ENCODE measurements around the gene NCEH1. TPM values are rescaled to one million over a fixed set of nuclear protein-coding genes. Genes with fewer than 3 reads are reported as not detected.
"Not testable (repeated sequence)": the region's sequence is repeated elsewhere in the genome, so short reads cannot be mapped to it uniquely, and the experiment has no call there.

NCEH1 gene
- polyA plus RNA-seq, result 4.1 TPM
- long read RNA-seq, donor 1, full-length matches to known transcripts, result 1 of 1 reads
- long read RNA-seq, donor 1, partial matches to known transcripts, result 0 of 1 reads
- long read RNA-seq, donor 1, other reads (novel, unspliced or antisense), result 0 of 1 reads
- long read RNA-seq, donor 2, full-length matches to known transcripts, result 2 of 2 reads
- long read RNA-seq, donor 2, partial matches to known transcripts, result 0 of 2 reads
- long read RNA-seq, donor 2, other reads (novel, unspliced or antisense), result 0 of 2 reads
- long read RNA-seq, donor 3, result 0 reads
- long read RNA-seq, donor 4, result 0 reads
- long read RNA-seq, donor 5, result 0 reads
- long read RNA-seq, donor 6, full-length matches to known transcripts, result 3 of 3 reads
- long read RNA-seq, donor 6, partial matches to known transcripts, result 0 of 3 reads
- long read RNA-seq, donor 6, other reads (novel, unspliced or antisense), result 0 of 3 reads
- long read RNA-seq, donor 7, full-length matches to known transcripts, result 1 of 1 reads
- long read RNA-seq, donor 7, partial matches to known transcripts, result 0 of 1 reads
- long read RNA-seq, donor 7, other reads (novel, unspliced or antisense), result 0 of 1 reads
- long read RNA-seq, donor 8, full-length matches to known transcripts, result 2 of 2 reads
- long read RNA-seq, donor 8, partial matches to known transcripts, result 0 of 2 reads
- long read RNA-seq, donor 8, other reads (novel, unspliced or antisense), result 0 of 2 reads
- long read RNA-seq, donor 9, result 0 reads
- long read RNA-seq, donor 10, full-length matches to known transcripts, result 3 of 3 reads
- long read RNA-seq, donor 10, partial matches to known transcripts, result 0 of 3 reads
- long read RNA-seq, donor 10, other reads (novel, unspliced or antisense), result 0 of 3 reads
- long read RNA-seq, donor 11, full-length matches to known transcripts, result 2 of 2 reads
- long read RNA-seq, donor 11, partial matches to known transcripts, result 0 of 2 reads
- long read RNA-seq, donor 11, other reads (novel, unspliced or antisense), result 0 of 2 reads

DNA sequence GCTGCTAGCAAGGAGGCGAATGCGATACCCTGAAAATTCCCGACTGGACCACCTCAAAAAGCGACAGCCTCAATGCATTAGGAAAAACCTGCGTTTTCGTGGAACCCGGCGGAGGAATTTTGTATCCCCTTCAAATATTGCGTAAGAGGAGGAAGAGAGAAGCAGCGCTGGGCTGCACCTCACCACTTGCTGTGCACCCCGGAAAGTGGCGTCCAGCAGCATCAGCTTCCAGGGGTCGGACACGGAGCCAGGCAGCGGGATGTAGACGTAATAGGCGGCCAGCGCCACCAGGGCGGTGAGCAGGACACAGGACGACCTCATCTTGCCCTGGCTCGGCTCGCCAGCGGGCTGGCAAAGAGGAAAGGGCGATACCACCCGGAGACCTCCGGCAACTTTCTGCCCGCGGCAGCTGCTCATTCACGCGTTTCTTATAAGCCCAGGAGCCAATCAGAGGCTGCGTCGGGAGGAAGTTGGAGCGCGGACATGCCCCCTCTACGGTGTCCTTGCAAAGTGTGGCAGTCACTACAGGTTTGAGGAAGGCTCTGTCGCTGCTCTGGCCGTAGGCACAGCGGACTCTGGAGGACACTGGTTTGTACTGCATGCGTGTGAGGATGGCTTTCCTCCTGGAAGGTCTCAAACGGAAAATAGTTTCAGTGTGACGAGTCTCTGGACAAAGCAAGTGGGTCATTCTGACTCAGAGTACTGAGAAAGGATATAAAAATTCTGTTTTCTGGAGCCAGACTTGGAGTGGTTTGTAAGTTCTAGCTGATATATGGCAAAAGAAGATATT lies at the start of gene NCEH1:
Gene NCEH1, minus strand, starts transcription at position 404 of the 790 bp plus-strand sequence. Its CDS starts 83 bp downstream, at position 321.
- Histone ChIP-seq H3K27me3 (ENCODE audit: control insufficient read depth, insufficient read depth, low read length) (no peaks in the 10 kb centered on the region), H3K4me3 (ENCODE audit: low read length) (peak within 1 kb of the TSS; percentile 83), H3K27ac (ENCODE audit: low read length) (peak within 1 kb of the TSS; percentile 71), H3K4me1 (ENCODE audit: control insufficient read depth, insufficient read depth, low read length) (peaks cover 5% of the 10 kb centered on the region), H3K9me3 (ENCODE audit: control insufficient read depth, low read depth, low read length) (no peaks in the 10 kb centered on the region), H3K36me3 (ENCODE audit: control insufficient read depth, insufficient read depth, low read length) (no peaks in the 10 kb centered on the region)
- 0% methylated on average over 1 of the region's 41 CpGs for WGBS (ENCODE audit: insufficient coverage, low lambda C conversion rate)
- DNase-seq, result peak; percentile 86 to 93

GRCh38 chr3:172760416-172760815 lies 49.5 kb upstream of the NCEH1 start:
- not testable (repeated sequence) for H3K36me3 ChIP-seq (ENCODE audit: control insufficient read depth, insufficient read depth, low read length); H3K27me3 ChIP-seq (ENCODE audit: control insufficient read depth, insufficient read depth, low read length); H3K4me3 ChIP-seq (ENCODE audit: low read length); H3K27ac ChIP-seq (ENCODE audit: low read length); DNase-seq; H3K4me1 ChIP-seq (ENCODE audit: control insufficient read depth, insufficient read depth, low read length); H3K9me3 ChIP-seq (ENCODE audit: control insufficient read depth, low read depth, low read length)
- 100% methylated on average over 1 of the region's 6 CpGs for WGBS (ENCODE audit: insufficient coverage, low lambda C conversion rate)

GRCh38 chr3:172753125-172753524 lies 42.3 kb upstream of the NCEH1 start:
- Histone ChIP-seq H3K9me3 (ENCODE audit: control insufficient read depth, low read depth, low read length) (no peaks in the 10 kb centered on the region), H3K27me3 (ENCODE audit: control insufficient read depth, insufficient read depth, low read length) (no peaks in the 10 kb centered on the region), H3K27ac (ENCODE audit: low read length) (no peak overlapping the region), H3K4me3 (ENCODE audit: low read length) (no peak overlapping the region), H3K4me1 (ENCODE audit: control insufficient read depth, insufficient read depth, low read length) (peaks cover 11% of the 10 kb centered on the region), H3K36me3 (ENCODE audit: control insufficient read depth, insufficient read depth, low read length) (peaks cover 3% of the 10 kb centered on the region)
- no peak for DNase-seq
- no CpG with 5 or more reads among the region's 1 CpG for WGBS (ENCODE audit: insufficient coverage, low lambda C conversion rate)

DNA sequence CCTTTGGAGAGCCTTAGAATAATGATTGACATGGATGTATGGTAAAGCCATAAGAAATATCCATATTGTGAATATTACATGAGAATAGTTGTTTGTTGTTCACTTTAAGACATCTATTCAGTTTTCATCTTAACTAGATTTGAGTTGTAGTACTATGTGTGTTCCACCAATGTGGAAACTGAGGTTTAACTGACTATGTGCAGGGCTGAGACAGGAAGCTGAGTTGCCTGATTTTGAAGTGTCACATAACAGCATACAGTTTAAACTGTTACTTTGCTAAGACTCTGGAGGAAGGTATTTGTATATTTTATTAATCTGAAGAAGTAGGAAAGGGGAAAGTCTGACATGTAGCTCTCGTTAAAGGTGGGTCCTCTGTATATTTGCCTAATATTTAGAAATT lies 41.8 kb upstream of the NCEH1 start:
- no peaks in the 10 kb centered on the region for H3K9me3 ChIP-seq (ENCODE audit: control insufficient read depth, low read depth, low read length)
- DNase-seq, result no peak
- H3K27me3 ChIP-seq (ENCODE audit: control insufficient read depth, insufficient read depth, low read length), result no peaks in the 10 kb centered on the region
- no peak overlapping the region for H3K27ac ChIP-seq (ENCODE audit: low read length)
- no CpG with 5 or more reads among the region's 1 CpG for WGBS (ENCODE audit: insufficient coverage, low lambda C conversion rate)
- H3K36me3 ChIP-seq (ENCODE audit: control insufficient read depth, insufficient read depth, low read length), result peaks cover 3% of the 10 kb centered on the region
- H3K4me3 ChIP-seq (ENCODE audit: low read length), result no peak overlapping the region
- H3K4me1 ChIP-seq (ENCODE audit: control insufficient read depth, insufficient read depth, low read length), result peaks cover 11% of the 10 kb centered on the region

- Histone ChIP-seq H3K4me1 (ENCODE audit: control insufficient read depth, insufficient read depth, low read length) (peaks cover 11% of the 10 kb centered on the region), H3K9me3 (ENCODE audit: control insufficient read depth, low read depth, low read length) (no peaks in the 10 kb centered on the region), H3K4me3 (ENCODE audit: low read length) (peak overlapping the region; percentile 83), H3K27me3 (ENCODE audit: control insufficient read depth, insufficient read depth, low read length) (no peaks in the 10 kb centered on the region), H3K36me3 (ENCODE audit: control insufficient read depth, insufficient read depth, low read length) (peaks cover 3% of the 10 kb centered on the region), H3K27ac (ENCODE audit: low read length) (peak overlapping the region; percentile 52)
- no peak for DNase-seq
- 0% methylated on average over 5 of the region's 14 CpGs for WGBS (ENCODE audit: insufficient coverage, low lambda C conversion rate)
These were observed 40.4 kb upstream of the NCEH1 start for GRCh38 chr3:172751175-172751704.

- peak within 1 kb of the TSS; percentile 52 for H3K27ac ChIP-seq (ENCODE audit: low read length)
- no peaks in the 10 kb centered on the region for H3K9me3 ChIP-seq (ENCODE audit: control insufficient read depth, low read depth, low read length)
- no CpG with 5 or more reads among the region's 49 CpGs for WGBS (ENCODE audit: insufficient coverage, low lambda C conversion rate)
These were observed 39.7 kb upstream of the NCEH1 start, which contains the start of gene ECT2 for GRCh38 chr3:172750368-172751174. Gene ECT2, plus strand, starts transcription at chr3:172750726. Its CDS starts 3,805 bp downstream, at chr3:172754531.

DNA sequence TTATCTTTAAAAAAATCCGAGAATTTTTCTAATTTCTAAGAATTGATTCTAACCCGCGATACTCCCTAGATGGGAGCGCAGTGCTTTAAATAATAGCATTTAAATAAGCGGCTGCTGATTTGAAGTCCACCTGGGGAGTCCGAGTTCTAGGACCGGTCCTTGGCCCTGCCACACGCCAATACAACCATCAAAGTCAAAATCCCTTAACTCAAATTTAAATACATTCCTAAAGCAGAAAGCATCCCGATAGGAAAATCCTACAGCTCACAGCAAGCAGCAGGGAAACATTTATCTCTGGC lies 39.2 kb upstream of the NCEH1 start:
- H3K27ac ChIP-seq (ENCODE audit: low read length), result peak overlapping the region; percentile 18
- WGBS (ENCODE audit: insufficient coverage, low lambda C conversion rate), result 0% methylated on average over 1 of the region's 9 CpGs
- no peaks in the 10 kb centered on the region for H3K9me3 ChIP-seq (ENCODE audit: control insufficient read depth, low read depth, low read length)
- no peaks in the 10 kb centered on the region for H3K27me3 ChIP-seq (ENCODE audit: control insufficient read depth, insufficient read depth, low read length)
- no peaks in the 10 kb centered on the region for H3K36me3 ChIP-seq (ENCODE audit: control insufficient read depth, insufficient read depth, low read length)
- peaks cover 11% of the 10 kb centered on the region for H3K4me1 ChIP-seq (ENCODE audit: control insufficient read depth, insufficient read depth, low read length)
- H3K4me3 ChIP-seq (ENCODE audit: low read length), result peak overlapping the region; percentile 49
- no peak for DNase-seq

More at GRCh38 chr3:172750368-172751174, 39.7 kb upstream of the NCEH1 start, which contains the start of gene ECT2:
- peak; percentile 99 for DNase-seq
- Histone ChIP-seq H3K4me1 (ENCODE audit: control insufficient read depth, insufficient read depth, low read length) (peaks cover 11% of the 10 kb centered on the region), H3K4me3 (ENCODE audit: low read length) (peak within 1 kb of the TSS; percentile 83), H3K36me3 (ENCODE audit: control insufficient read depth, insufficient read depth, low read length) (no peaks in the 10 kb centered on the region), H3K27me3 (ENCODE audit: control insufficient read depth, insufficient read depth, low read length) (no peaks in the 10 kb centered on the region)

DNA sequence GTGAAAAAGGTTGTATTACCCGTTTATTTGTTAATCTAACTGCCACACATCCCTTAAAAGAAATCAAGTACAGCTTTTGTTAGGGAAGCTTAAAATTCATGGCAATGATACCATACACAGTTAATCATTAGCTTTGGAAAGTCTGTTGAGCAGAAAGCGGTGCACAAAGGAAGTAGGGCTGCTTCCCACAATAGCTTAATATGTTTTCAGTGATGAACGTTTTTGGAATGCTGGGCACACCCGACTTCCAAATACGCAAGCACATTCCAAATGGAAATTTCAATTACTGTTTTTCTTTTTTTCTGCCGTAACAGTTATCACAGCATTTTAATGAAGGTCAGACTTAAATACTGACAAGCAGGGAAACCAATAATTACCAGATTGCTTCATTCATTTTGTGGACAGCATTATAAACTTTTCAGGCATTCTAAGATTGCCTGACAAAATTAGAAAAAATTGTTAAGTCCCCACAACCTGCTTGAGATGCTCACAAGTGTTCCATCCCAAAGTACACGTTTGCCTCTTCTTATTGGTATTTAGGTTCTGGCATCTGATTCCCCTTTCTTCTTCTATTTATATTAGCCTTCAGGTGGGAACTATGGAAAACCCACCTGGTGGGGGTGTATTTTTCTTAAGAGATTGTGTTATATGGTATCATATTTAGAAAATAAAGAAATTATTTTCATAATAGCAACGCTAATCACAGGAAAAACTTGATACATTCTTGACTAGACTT lies 38.5 kb upstream of the NCEH1 start:
- Histone ChIP-seq H3K27me3 (ENCODE audit: control insufficient read depth, insufficient read depth, low read length) (no peaks in the 10 kb centered on the region), H3K4me3 (ENCODE audit: low read length) (peak overlapping the region; percentile 49), H3K27ac (ENCODE audit: low read length) (no peak overlapping the region), H3K4me1 (ENCODE audit: control insufficient read depth, insufficient read depth, low read length) (peaks cover 11% of the 10 kb centered on the region), H3K36me3 (ENCODE audit: control insufficient read depth, insufficient read depth, low read length) (no peaks in the 10 kb centered on the region), H3K9me3 (ENCODE audit: control insufficient read depth, low read depth, low read length) (no peaks in the 10 kb centered on the region)
- WGBS (ENCODE audit: insufficient coverage, low lambda C conversion rate), result no CpG with 5 or more reads among the region's 8 CpGs
- peak; percentile 19 to 64 for DNase-seq

DNA sequence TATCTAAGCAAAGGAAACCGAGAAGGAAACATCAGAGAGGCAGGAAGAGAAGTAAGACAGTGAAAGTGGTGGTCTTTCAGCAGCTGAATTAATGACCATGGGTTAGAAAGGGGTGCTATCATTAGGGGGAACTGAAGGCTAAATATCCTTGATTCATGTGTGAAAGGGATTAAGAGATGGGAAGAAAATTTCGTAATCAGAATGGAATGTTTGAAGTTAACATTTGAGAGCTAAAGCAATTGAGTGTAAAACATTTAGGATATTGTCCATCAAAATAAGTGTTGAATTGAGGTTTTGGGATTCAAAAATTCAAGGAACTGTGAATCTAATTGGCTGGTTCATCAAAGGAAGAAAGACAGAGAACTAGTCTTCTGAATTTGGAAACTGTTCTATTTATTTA lies 35.6 kb upstream of the NCEH1 start:
- Histone ChIP-seq H3K9me3 (ENCODE audit: control insufficient read depth, low read depth, low read length) (no peaks in the 10 kb centered on the region), H3K4me3 (ENCODE audit: low read length) (no peak overlapping the region), H3K36me3 (ENCODE audit: control insufficient read depth, insufficient read depth, low read length) (no peaks in the 10 kb centered on the region), H3K27ac (ENCODE audit: low read length) (no peak overlapping the region), H3K4me1 (ENCODE audit: control insufficient read depth, insufficient read depth, low read length) (peaks cover 8% of the 10 kb centered on the region), H3K27me3 (ENCODE audit: control insufficient read depth, insufficient read depth, low read length) (no peaks in the 10 kb centered on the region)
- WGBS (ENCODE audit: insufficient coverage, low lambda C conversion rate), result 93% methylated on average over 2 of the region's 2 CpGs
- DNase-seq, result no peak
